Measurements from ENCODE around the gene GRID1. TPM values are rescaled to one million over a fixed set of nuclear protein-coding genes. Genes with fewer than 3 reads are reported as not detected.

The GRID1 gene
- total RNA-seq, 1 experiment from 2014 or later, result 5.6 TPM

GRCh38 chr10:85961073-85961472 lies 405.5 kb downstream of the GRID1 start (continued):
- TF ChIP-seq CTCF (IDR thresholded peaks at IDR 0.05 in 2 of 3, conservative IDR thresholded peaks at IDR 0.05 in 1 of 3; ENCODE audit: borderline replicate concordance in 1 of 3, insufficient read depth in 1 of 3, low read depth in 2 of 3, low read length in 2 of 3), result no peak
- no peak for TF ChIP-seq FOSL1 (IDR thresholded peaks at IDR 0.05; ENCODE audit: low read depth)
- no peak for TF ChIP-seq POLR2AphosphoS5 (IDR thresholded peaks at IDR 0.05; ENCODE audit: low read depth, low read length)
- TF ChIP-seq ZNF274 (IDR thresholded peaks at IDR 0.05; ENCODE audit: low read depth, low read length), result no peak
- no peak for TF ChIP-seq CEBPB (IDR thresholded peaks at IDR 0.05; ENCODE audit: low read depth)

GRCh38 chr10:85959239-85959638 lies 407.4 kb downstream of the GRID1 start:
- Histone ChIP-seq H3K27me3 (ENCODE audit: insufficient read depth, low read length) (0 out of 2 replicates have a peak, but pooled peaks cover 14% of the 10 kb centered on the region), H4K20me1 (ENCODE audit: insufficient read depth) (no peaks in the 10 kb centered on the region), H3K9me2 (ENCODE audit: insufficient read depth) (no peaks in the 10 kb centered on the region), H3K36me3 (ENCODE audit: control insufficient read depth in 1 of 2, insufficient read depth in 2 of 2, low read length in 2 of 2) (no peaks in the 10 kb centered on the region), H2AFZ (ENCODE audit: low read depth, low read length, poor library complexity, severe bottlenecking) (no peak overlapping the region), H3K9me3 (ENCODE audit: control insufficient read depth in 1 of 2, insufficient read depth in 1 of 2, low read depth in 1 of 2, low read length in 2 of 2) (no peaks in the 10 kb centered on the region), H3K4me1 (ENCODE audit: control insufficient read depth in 1 of 2, insufficient read depth in 2 of 2, low read length in 2 of 2) (no peaks in the 10 kb centered on the region), H3K27ac (ENCODE audit: low read depth, low read length) (no peak overlapping the region), H3K4me3 (replicated peaks in 1 of 2; ENCODE audit: low read depth in 1 of 2, low read length in 2 of 2) (no peak overlapping the region), H3K9ac (ENCODE audit: low read length) (no peak overlapping the region), H3K79me2 (ENCODE audit: insufficient read depth, low read length) (no peaks in the 10 kb centered on the region), H3K4me2 (ENCODE audit: low read length) (no peak overlapping the region)
- no peak for ATAC-seq
- DNase-seq (ENCODE audit: low read depth, low spot score), result no peak
- TF ChIP-seq SIN3A (IDR thresholded peaks at IDR 0.05; ENCODE audit: low read depth) (no peak), EZH2 (IDR thresholded peaks at IDR 0.05) (no peak), YY1 (IDR thresholded peaks at IDR 0.05; ENCODE audit: extremely low read depth, insufficient replicate concordance, low read depth, low read length) (no peak), POLR2A (IDR thresholded peaks at IDR 0.05; ENCODE audit: borderline replicate concordance, extremely low read depth, insufficient read depth, insufficient read length) (no peak), EGR1 (IDR thresholded peaks at IDR 0.05; ENCODE audit: low read depth) (no peak), MAX (IDR thresholded peaks at IDR 0.05) (no peak)
- CTCF ChIA-PET, result no interaction called here
- POLR2A ChIA-PET, result no interaction called here
- no TSS peak for BruUV-seq (replicated peaks)
- intact Hi-C loops (cut with micrococcal nuclease), result no loop called here
- RAD21 ChIA-PET (ENCODE audit: low non-redundant PET in 1 of 2, low total read pairs in 2 of 2, uncharacterized antibody in 2 of 2, unreplicated experiment in 2 of 2), result no interaction called here

All from HCT116 (cell line).